ENCODE measurements around the gene ZNF287. TPM values are rescaled to one million over a fixed set of nuclear protein-coding genes. Genes with fewer than 3 reads are reported as not detected.

Gene ZNF287
- total and polyA plus RNA-seq, 2 of the 8 experiments (the other 6 are each of a cell fraction or from before 2014, with no cell fraction given) = 1.7 to 5.6 TPM

DNA sequence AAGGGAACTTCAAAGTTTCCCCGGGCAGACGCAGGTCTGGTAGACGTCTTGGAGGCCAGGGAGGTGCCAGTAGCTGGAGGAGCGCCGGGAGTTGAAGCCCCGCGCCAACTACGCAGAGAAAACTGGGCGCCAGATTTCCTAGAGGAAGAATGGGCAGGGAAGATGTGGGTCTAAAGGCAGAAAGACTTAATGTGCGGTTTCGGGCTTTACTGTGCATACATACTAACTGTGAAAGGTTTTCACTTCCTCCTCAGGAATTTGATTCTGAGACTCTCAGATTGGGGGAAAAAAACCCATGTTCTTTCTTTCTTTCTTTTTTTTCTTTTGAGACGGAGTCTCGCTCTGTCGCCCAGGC lies 331 bp upstream of the ZNF287 start (continued):
- TF ChIP-seq, protein P1, sequence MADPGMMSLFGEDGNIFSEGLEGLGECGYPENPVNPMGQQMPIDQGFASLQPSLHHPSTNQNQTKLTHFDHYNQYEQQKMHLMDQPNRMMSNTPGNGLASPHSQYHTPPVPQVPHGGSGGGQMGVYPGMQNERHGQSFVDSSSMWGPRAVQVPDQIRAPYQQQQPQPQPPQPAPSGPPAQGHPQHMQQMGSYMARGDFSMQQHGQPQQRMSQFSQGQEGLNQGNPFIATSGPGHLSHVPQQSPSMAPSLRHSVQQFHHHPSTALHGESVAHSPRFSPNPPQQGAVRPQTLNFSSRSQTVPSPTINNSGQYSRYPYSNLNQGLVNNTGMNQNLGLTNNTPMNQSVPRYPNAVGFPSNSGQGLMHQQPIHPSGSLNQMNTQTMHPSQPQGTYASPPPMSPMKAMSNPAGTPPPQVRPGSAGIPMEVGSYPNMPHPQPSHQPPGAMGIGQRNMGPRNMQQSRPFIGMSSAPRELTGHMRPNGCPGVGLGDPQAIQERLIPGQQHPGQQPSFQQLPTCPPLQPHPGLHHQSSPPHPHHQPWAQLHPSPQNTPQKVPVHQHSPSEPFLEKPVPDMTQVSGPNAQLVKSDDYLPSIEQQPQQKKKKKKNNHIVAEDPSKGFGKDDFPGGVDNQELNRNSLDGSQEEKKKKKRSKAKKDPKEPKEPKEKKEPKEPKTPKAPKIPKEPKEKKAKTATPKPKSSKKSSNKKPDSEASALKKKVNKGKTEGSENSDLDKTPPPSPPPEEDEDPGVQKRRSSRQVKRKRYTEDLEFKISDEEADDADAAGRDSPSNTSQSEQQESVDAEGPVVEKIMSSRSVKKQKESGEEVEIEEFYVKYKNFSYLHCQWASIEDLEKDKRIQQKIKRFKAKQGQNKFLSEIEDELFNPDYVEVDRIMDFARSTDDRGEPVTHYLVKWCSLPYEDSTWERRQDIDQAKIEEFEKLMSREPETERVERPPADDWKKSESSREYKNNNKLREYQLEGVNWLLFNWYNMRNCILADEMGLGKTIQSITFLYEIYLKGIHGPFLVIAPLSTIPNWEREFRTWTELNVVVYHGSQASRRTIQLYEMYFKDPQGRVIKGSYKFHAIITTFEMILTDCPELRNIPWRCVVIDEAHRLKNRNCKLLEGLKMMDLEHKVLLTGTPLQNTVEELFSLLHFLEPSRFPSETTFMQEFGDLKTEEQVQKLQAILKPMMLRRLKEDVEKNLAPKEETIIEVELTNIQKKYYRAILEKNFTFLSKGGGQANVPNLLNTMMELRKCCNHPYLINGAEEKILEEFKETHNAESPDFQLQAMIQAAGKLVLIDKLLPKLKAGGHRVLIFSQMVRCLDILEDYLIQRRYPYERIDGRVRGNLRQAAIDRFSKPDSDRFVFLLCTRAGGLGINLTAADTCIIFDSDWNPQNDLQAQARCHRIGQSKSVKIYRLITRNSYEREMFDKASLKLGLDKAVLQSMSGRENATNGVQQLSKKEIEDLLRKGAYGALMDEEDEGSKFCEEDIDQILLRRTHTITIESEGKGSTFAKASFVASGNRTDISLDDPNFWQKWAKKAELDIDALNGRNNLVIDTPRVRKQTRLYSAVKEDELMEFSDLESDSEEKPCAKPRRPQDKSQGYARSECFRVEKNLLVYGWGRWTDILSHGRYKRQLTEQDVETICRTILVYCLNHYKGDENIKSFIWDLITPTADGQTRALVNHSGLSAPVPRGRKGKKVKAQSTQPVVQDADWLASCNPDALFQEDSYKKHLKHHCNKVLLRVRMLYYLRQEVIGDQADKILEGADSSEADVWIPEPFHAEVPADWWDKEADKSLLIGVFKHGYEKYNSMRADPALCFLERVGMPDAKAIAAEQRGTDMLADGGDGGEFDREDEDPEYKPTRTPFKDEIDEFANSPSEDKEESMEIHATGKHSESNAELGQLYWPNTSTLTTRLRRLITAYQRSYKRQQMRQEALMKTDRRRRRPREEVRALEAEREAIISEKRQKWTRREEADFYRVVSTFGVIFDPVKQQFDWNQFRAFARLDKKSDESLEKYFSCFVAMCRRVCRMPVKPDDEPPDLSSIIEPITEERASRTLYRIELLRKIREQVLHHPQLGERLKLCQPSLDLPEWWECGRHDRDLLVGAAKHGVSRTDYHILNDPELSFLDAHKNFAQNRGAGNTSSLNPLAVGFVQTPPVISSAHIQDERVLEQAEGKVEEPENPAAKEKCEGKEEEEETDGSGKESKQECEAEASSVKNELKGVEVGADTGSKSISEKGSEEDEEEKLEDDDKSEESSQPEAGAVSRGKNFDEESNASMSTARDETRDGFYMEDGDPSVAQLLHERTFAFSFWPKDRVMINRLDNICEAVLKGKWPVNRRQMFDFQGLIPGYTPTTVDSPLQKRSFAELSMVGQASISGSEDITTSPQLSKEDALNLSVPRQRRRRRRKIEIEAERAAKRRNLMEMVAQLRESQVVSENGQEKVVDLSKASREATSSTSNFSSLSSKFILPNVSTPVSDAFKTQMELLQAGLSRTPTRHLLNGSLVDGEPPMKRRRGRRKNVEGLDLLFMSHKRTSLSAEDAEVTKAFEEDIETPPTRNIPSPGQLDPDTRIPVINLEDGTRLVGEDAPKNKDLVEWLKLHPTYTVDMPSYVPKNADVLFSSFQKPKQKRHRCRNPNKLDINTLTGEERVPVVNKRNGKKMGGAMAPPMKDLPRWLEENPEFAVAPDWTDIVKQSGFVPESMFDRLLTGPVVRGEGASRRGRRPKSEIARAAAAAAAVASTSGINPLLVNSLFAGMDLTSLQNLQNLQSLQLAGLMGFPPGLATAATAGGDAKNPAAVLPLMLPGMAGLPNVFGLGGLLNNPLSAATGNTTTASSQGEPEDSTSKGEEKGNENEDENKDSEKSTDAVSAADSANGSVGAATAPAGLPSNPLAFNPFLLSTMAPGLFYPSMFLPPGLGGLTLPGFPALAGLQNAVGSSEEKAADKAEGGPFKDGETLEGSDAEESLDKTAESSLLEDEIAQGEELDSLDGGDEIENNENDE (IDR thresholded peaks at IDR 0.05; ENCODE audit: insufficient replicate concordance, low read length) = no peak
- no peak for TF ChIP-seq BCL11A (IDR thresholded peaks at IDR 0.05; ENCODE audit: low read depth in 2 of 2, low read length in 2 of 2)
- no peak for TF ChIP-seq EGR1 (IDR thresholded peaks at IDR 0.05; ENCODE audit: borderline replicate concordance, low read depth, low read length)
- no peak for TF ChIP-seq CHD1 (IDR thresholded peaks at IDR 0.05; ENCODE audit: low read depth, low read length)
- no peak for TF ChIP-seq JUN (IDR thresholded peaks at IDR 0.05; ENCODE audit: low read depth, low read length)
- no peak for TF ChIP-seq CBX5 (IDR thresholded peaks at IDR 0.05; ENCODE audit: low read depth, low read length)
- TF ChIP-seq JUND (IDR thresholded peaks at IDR 0.05; ENCODE audit: low read length) = no peak
- no peak for TF ChIP-seq MAFK (IDR thresholded peaks at IDR 0.05; ENCODE audit: low read depth, low read length)
- TF ChIP-seq POU5F1 (IDR thresholded peaks at IDR 0.05; ENCODE audit: low read depth, low read length) = no peak
